GM18873 (cell line): ENCODE results near the gene PAQR8.
"Not testable (repeated sequence)": the region's sequence is repeated elsewhere in the genome, so short reads cannot be mapped to it uniquely, and the experiment has no call there.

ENCODE experiments used
- ATAC-seq: cut with Tn5 transposase; IDR thresholded peaks from one replicate; pipeline ENCODE4 v1.9.1; 2021; ENCODE audit warnings: mild to moderate bottlenecking, moderate library complexity, moderate number of reproducible peaks; ENCODE audit not compliant: unreplicated experiment, low FRiP score

The PAQR8 gene

GRCh38 chr6:52403627-52404026 is 41.7 kb downstream of the PAQR8 start:
- no peak for ATAC-seq

GRCh38 chr6:52405243-52405642 is 43.3 kb downstream of the PAQR8 start:
- ATAC-seq, result no peak

- ATAC-seq, result no peak
Observed at GRCh38 chr6:52407467-52407866, 45.5 kb downstream of the PAQR8 start.

- no peak for ATAC-seq
Observed at GRCh38 chr6:52409499-52409898, 47.5 kb downstream of the PAQR8 start.

- ATAC-seq, result no peak
Observed at GRCh38 chr6:52410979-52411378, 49.0 kb downstream of the PAQR8 start.

GRCh38 chr6:52411911-52412310 is 50.0 kb downstream of the PAQR8 start:
- ATAC-seq, result no peak

- ATAC-seq, result no peak
Observed at GRCh38 chr6:52415333-52415732, 53.4 kb downstream of the PAQR8 start.

- no peak for ATAC-seq
Observed at GRCh38 chr6:52415917-52416628, 54.1 kb downstream of the PAQR8 start.

- ATAC-seq, result no peak
Observed at GRCh38 chr6:52416629-52417151, 54.7 kb downstream of the PAQR8 start.

GRCh38 chr6:52417675-52418111 is 55.7 kb downstream of the PAQR8 start:
- no peak for ATAC-seq

GRCh38 chr6:52418606-52419005 is 56.7 kb downstream of the PAQR8 start:
- ATAC-seq, result no peak

GRCh38 chr6:52419809-52420667 is 58.1 kb downstream of the PAQR8 start, which contains the start of gene EFHC1:
Gene EFHC1, plus strand, starts transcription at chr6:52420342. Its CDS starts 69 bp downstream, at chr6:52420411.
- ATAC-seq, result peak; percentile 94

GRCh38 chr6:52420668-52421358 is 58.9 kb downstream of the PAQR8 start:
- ATAC-seq, result no peak

- ATAC-seq, result no peak
Observed at GRCh38 chr6:52422156-52422555, 60.2 kb downstream of the PAQR8 start.

- ATAC-seq, result no peak
Observed at GRCh38 chr6:52423448-52423847, 61.5 kb downstream of the PAQR8 start.

- no peak for ATAC-seq
Observed at GRCh38 chr6:52423971-52424381, 62.0 kb downstream of the PAQR8 start.

GRCh38 chr6:52424513-52424912 is 62.6 kb downstream of the PAQR8 start:
- no peak for ATAC-seq

- ATAC-seq, result no peak
Observed at GRCh38 chr6:52426667-52427066, 64.7 kb downstream of the PAQR8 start.

- ATAC-seq, result not testable (repeated sequence)
Observed at GRCh38 chr6:52433294-52433693, 71.3 kb downstream of the PAQR8 start.

- no peak for ATAC-seq
Observed at GRCh38 chr6:52435345-52435744, 73.4 kb downstream of the PAQR8 start.

- no peak for ATAC-seq
Observed at GRCh38 chr6:52438926-52439325, 77.0 kb downstream of the PAQR8 start.
